K562 (cell line): Measurements from ENCODE around the gene MAK. TPM values are rescaled to one million over a fixed set of nuclear protein-coding genes. Genes with fewer than 3 reads are reported as not detected.
A peak's percentile ranks its signal among the peaks of the same experiment; 100 is the strongest.

Experiments used
- BHLHE40 ChIP-seq: IDR thresholded peaks from 2 replicates; pipeline ENCODE4 v1.6.1; 2011; ENCODE audit warnings: low read length, improper control_type of control experiment
- CBFA2T3 ChIP-seq: fragments of 450-650 bp; IDR thresholded peaks from 2 replicates; pipeline ENCODE4 v1.6.1; 2017
- CBX5 ChIP-seq: IDR thresholded peaks from 2 replicates; pipeline ENCODE4 v1.6.1; 2014; ENCODE audit warnings: low read depth, borderline replicate concordance
- CREBBP ChIP-seq: IDR thresholded peaks from one replicate; pipeline ENCODE4 v1.6.1; 2012; ENCODE audit warnings: low read depth, mild to moderate bottlenecking, control low read depth, inconsistent platforms, low read length
- DIDO1 ChIP-seq: fragments of 450-650 bp; IDR thresholded peaks from 2 replicates; pipeline ENCODE4 v1.6.1; 2016; ENCODE audit warnings: low read depth, missing biosample characterization, missing genetic modification characterization
- FOXO4 ChIP-seq: fragments of 450-650 bp; formaldehyde crosslinking; IDR thresholded peaks from 2 replicates; pipeline ENCODE4 v1.4.0; 2020; ENCODE audit warnings: mild to moderate bottlenecking, moderate library complexity
- GATAD2A ChIP-seq: fragments of 450-650 bp; IDR thresholded peaks from 2 replicates; pipeline ENCODE4 v1.6.1; 2017
- GATAD2B ChIP-seq: fragments of 450-650 bp; IDR thresholded peaks from 2 replicates; pipeline ENCODE4 v1.6.1; 2017; ENCODE audit warnings: mild to moderate bottlenecking, borderline replicate concordance
- HDAC1 ChIP-seq, 2 experiments: fragments of 450-650 bp; IDR thresholded peaks; 2 replicates each; pipeline ENCODE4 v1.6.1; 2016 to 2017; ENCODE audit warnings: inconsistent platforms in 1 of 2, mild to moderate bottlenecking in 1 of 2, moderate library complexity in 1 of 2
- KDM2B ChIP-seq: fragments of 250-450 bp; sonication (Bioruptor Pico); IDR thresholded peaks from 2 replicates; pipeline ENCODE4 v1.8.0; 2021; ENCODE audit warnings: mild to moderate bottlenecking, moderate library complexity
- MEF2A ChIP-seq: IDR thresholded peaks from 2 replicates; pipeline ENCODE4 v1.6.1; 2011; ENCODE audit warnings: low read depth, mild to moderate bottlenecking, low read length, moderate library complexity; ENCODE audit not compliant: control insufficient read depth
- NCOR1 ChIP-seq: fragments of 450-650 bp; IDR thresholded peaks from 2 replicates; pipeline ENCODE4 v1.6.1; 2016; ENCODE audit warnings: mild to moderate bottlenecking, moderate library complexity
- NFXL1 ChIP-seq: fragments of 450-650 bp; formaldehyde crosslinking; IDR thresholded peaks from 2 replicates; pipeline ENCODE4 v1.4.0; 2021; ENCODE audit warnings: mild to moderate bottlenecking
- RCOR1 ChIP-seq, 2 experiments: IDR thresholded peaks; 2 replicates each; pipeline ENCODE4 v1.6.1; 2012; ENCODE audit warnings: low read depth in 2 of 2, low read length in 2 of 2, borderline replicate concordance in 1 of 2, improper control_type of control experiment in 1 of 2
- SP2 ChIP-seq: IDR thresholded peaks from 2 replicates; pipeline ENCODE4 v1.6.1; 2011; ENCODE audit warnings: mild to moderate bottlenecking, low read depth, low read length, moderate library complexity; ENCODE audit not compliant: poor library complexity, severe bottlenecking; ENCODE audit errors: extremely low read depth
- SPI1 ChIP-seq: IDR thresholded peaks from 2 replicates; pipeline ENCODE4 v1.6.1; 2011; ENCODE audit warnings: low read depth, low read length, control low read depth, borderline replicate concordance
- SUPT5H ChIP-seq: fragments of 450-650 bp; IDR thresholded peaks from 2 replicates; pipeline ENCODE4 v1.6.1; 2016
- TCF7 ChIP-seq: sonication (generic); IDR thresholded peaks from 2 replicates; pipeline ENCODE4 v1.6.1; 2016; ENCODE audit warnings: antibody characterized with exemption, borderline replicate concordance
- ZC3H8 ChIP-seq: fragments of 450-650 bp; IDR thresholded peaks from 2 replicates; pipeline ENCODE4 v1.6.1; 2017
- ZEB2 ChIP-seq: fragments of 450-650 bp; IDR thresholded peaks from 2 replicates; pipeline ENCODE4 v1.6.1; 2016
- ZNF609 ChIP-seq: sonication (generic); formaldehyde crosslinking; IDR thresholded peaks from 2 replicates; pipeline ENCODE4 v1.8.1; 2023; ENCODE audit warnings: missing genetic modification reagents, mild to moderate bottlenecking, borderline replicate concordance
- ZNF655 ChIP-seq: fragments of 250-450 bp; sonication (Bioruptor Pico); IDR thresholded peaks from 2 replicates; pipeline ENCODE4 v1.5.0; 2021
- ZSCAN29 ChIP-seq: fragments of 450-650 bp; IDR thresholded peaks from 2 replicates; pipeline ENCODE4 v1.6.1; 2017
- polyA plus RNA-seq, 8 experiments: library from polyadenylated mRNA; depleted of rRNA in 4 of 8; stranded (reverse) in 5 of 8; unstranded in 3 of 8; fragments of >200 nt; fragmentation: Nextera tagmentation in 2 of 8; fragmentation: Illumina TruSeq in 1 of 8; extraction: Ambion mirVana in 2 of 8; extraction: Trizol in 1 of 8; gene quantifications; 2 replicates each; pipeline versions ENCODE4 v1.2.1 to v1.2.3, GENCODE V29; 2011 to 2014; ENCODE audit warnings: inconsistent platforms in 1 of 8, missing spikeins in 1 of 8
- total RNA-seq, 7 experiments: library from RNA; depleted of rRNA in 6 of 7; stranded (reverse); fragments of >200 nt in 6 of 7; fragmentation: Illumina TruSeq in 2 of 7; extraction: Trizol in 2 of 7; gene quantifications; 2 replicates each; pipeline versions ENCODE4 v1.2.1 to v1.2.3, GENCODE V29; 2011 to 2021; ENCODE audit warnings: low replicate concordance in 1 of 7

The MAK gene
- total and polyA plus RNA-seq, 9 of the 15 experiments (the other 6 are each of a cell fraction or from before 2014, with no cell fraction given): 0.25 to 1.1 (median 0.53) TPM

- no peak for TF ChIP-seq GATAD2B
- TF ChIP-seq KDM2B (CRISPR knock-in tag): no peak; the same call in 1 of the 2 replicates
- TF ChIP-seq SP2: no peak
- TF ChIP-seq FOXO4: no peak
- no peak for TF ChIP-seq ZNF609 (CRISPR knock-in tag)
- TF ChIP-seq RCOR1 (IDR thresholded peaks at IDR 0.05; ENCODE audit: borderline replicate concordance in 1 of 2, low read depth in 2 of 2, low read length in 2 of 2): peak; percentile 30 to 61; a peak in 3 of 4 replicates
- no peak for TF ChIP-seq ZC3H8
- no peak for TF ChIP-seq TCF7
- peak; percentile 95 for TF ChIP-seq SUPT5H
- peak; percentile 80 for TF ChIP-seq BHLHE40
- no peak for TF ChIP-seq ZEB2
- TF ChIP-seq GATAD2A: no peak
- 0 out of 4 replicates have a peak, but pooled peaks of 1 of the 2 experiments have one; percentile 57 for TF ChIP-seq HDAC1 (IDR thresholded peaks at IDR 0.05)
- 0 out of 2 replicates have a peak, but pooled peaks have one; percentile 9 for TF ChIP-seq MEF2A
- TF ChIP-seq DIDO1 (tag): no peak
- peak; percentile 47; the same call in 1 of the 2 replicates for TF ChIP-seq NCOR1
- TF ChIP-seq SPI1: peak; percentile 16; the same call in 1 of the 2 replicates
- no peak for TF ChIP-seq CREBBP
- no peak for TF ChIP-seq CBX5
- TF ChIP-seq ZNF655 (CRISPR knock-in tag): no peak
- no peak for TF ChIP-seq NFXL1
- no peak for TF ChIP-seq CBFA2T3
- peak; percentile 98 for TF ChIP-seq ZSCAN29
Measured at GRCh38 chr6:10722820-10723566, 115.3 kb downstream of the MAK start, which contains the start of gene TMEM14C (continued).
